Lung (tissue), 12 donors: Measurements from ENCODE around the gene PHC3. TPM values are rescaled to one million over a fixed set of nuclear protein-coding genes. Genes with fewer than 3 reads are reported as not detected.

Experiments
- ATAC-seq: fragments of 200-7000 bp; cut with Tn5 transposase; one replicate; pipeline ENCODE4 v1.9.1; 2020; ENCODE audit warnings: moderate number of reproducible peaks; ENCODE audit not compliant: insufficient read depth, low FRiP score
- DNase-seq, 3 donors: peaks; one replicate each; pipeline ENCODE4 v3.0.0-alpha.2; 2013 to 2017
- H3K27ac ChIP-seq, 2 donors: one replicate each; pipeline ENCODE4 v1.5.1; 2013; ENCODE audit warnings: mild to moderate bottlenecking in 2 of 2, moderate library complexity in 2 of 2, control low read depth in 1 of 2, inconsistent platforms in 1 of 2, low read depth in 1 of 2, low read length in 1 of 2
- H3K27me3 ChIP-seq, 3 donors: one replicate each; pipeline ENCODE4 v1.5.1; 2013; ENCODE audit warnings: low read length in 2 of 3; ENCODE audit not compliant: control insufficient read depth in 3 of 3, insufficient read depth in 3 of 3
- H3K36me3 ChIP-seq, 4 donors: one replicate each; pipeline ENCODE4 v1.5.1; 2013; ENCODE audit warnings: low read length in 4 of 4, mild to moderate bottlenecking in 1 of 4, moderate library complexity in 1 of 4; ENCODE audit not compliant: control insufficient read depth in 4 of 4, insufficient read depth in 4 of 4
- H3K4me1 ChIP-seq, 5 donors: one replicate each; pipeline ENCODE4 v1.5.1; 2013; ENCODE audit warnings: low read length in 5 of 5, mild to moderate bottlenecking in 2 of 5, moderate library complexity in 1 of 5; ENCODE audit not compliant: control insufficient read depth in 5 of 5, insufficient read depth in 5 of 5
- H3K4me3 ChIP-seq: one replicate; pipeline ENCODE4 v1.5.1; 2013; ENCODE audit warnings: mild to moderate bottlenecking, control low read depth, moderate library complexity
- H3K9ac ChIP-seq, 2 donors: one replicate each; pipeline ENCODE4 v1.5.1; 2013; ENCODE audit warnings: low read length in 2 of 2, control low read depth in 1 of 2; ENCODE audit not compliant: insufficient read depth in 1 of 2
- H3K9me3 ChIP-seq, 4 donors: one replicate each; pipeline ENCODE4 v1.5.1; 2013; ENCODE audit warnings: low read length in 3 of 4, mild to moderate bottlenecking in 1 of 4, moderate library complexity in 1 of 4; ENCODE audit not compliant: control insufficient read depth in 4 of 4, insufficient read depth in 3 of 4
- WGBS, 2 donors: extraction: QIAGEN DNeasy Blood & Tissue Kit; methylation state at CpG; one replicate each; pipeline ENCODE4 v1.1.7; 2013; 5-methylcytosine and 5-hydroxymethylcytosine counted together
- polyA plus RNA-seq, 2 donors: library from polyadenylated mRNA; stranded (reverse); fragments of 200-250 nt; gene quantifications; one replicate each; pipeline ENCODE4 v1.2.1, GENCODE V29; 2013
- total RNA-seq, 2 donors: library from RNA; depleted of rRNA in 1 of 2; stranded (reverse); fragments of >200 nt in 1 of 2; gene quantifications; one replicate each; pipeline ENCODE4 v1.2.1, GENCODE V29; 2014 to 2021
- TF ChIP-seq, protein P1 (sequence below): IDR thresholded peaks from 2 replicates; pipeline ENCODE4 v1.5.1; 2012; ENCODE audit warnings: mild to moderate bottlenecking; ENCODE audit errors: control extremely low read depth, extremely low read depth
- donor health status: control.
- donor health status: control.
- donor health status: Bipolar disorder and iron deficiency.
- donor health status: healthy.
- donor health status: DM: yes; HTN: yes; CAD: no.

Gene PHC3
- total and polyA plus RNA-seq, 4 donors = 7.6 to 110 (median 31.1) TPM

DNA sequence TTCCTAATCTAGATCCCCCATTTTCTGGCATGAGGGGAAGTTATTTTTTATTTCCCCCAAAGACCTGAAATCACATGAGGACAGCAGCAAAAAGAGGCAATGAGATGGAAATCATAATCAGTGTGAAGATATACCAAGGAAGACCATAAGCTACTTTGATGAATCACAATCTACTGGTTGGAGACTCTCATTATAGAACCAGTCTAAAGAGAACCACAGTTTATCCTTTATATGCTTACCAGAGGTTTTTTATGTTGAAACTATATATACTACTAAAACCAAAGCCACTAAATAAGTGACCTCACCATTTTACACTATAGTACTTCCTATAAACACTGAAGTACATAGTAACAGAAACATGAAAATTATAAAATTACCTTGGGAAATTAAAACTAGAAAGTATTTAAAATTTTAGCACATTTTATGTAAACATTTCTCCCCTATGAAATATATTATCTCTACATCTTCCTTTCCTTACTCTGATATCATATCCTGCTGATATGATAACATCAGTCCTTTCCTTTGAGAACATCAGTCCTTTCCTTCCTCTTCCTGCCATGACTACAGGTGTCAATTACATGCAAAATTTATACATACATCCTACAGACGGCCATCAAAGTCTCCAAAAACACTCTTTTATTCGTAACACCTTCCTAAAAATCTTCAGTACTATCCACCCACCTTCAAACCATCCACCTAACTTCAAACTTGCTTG lies 71.8 kb downstream of the PHC3 start:
- peaks cover 0 to 2% (median 0%) of the 10 kb centered on the region in 3 donors for H3K27me3 ChIP-seq
- no peak overlapping the region for H3K27ac ChIP-seq
- no peak for ATAC-seq
- WGBS, 2 donors = 77 to 79% methylated on average over 2 of the region's 2 CpGs
- no peak overlapping the region for H3K9ac ChIP-seq
- H3K36me3 ChIP-seq = peaks cover 0 to 25% (median 9%) of the 10 kb centered on the region in 4 donors
- H3K9me3 ChIP-seq = no peaks in the 10 kb centered on the region
- no peaks in the 10 kb centered on the region for H3K4me1 ChIP-seq
- TF ChIP-seq, protein P1, sequence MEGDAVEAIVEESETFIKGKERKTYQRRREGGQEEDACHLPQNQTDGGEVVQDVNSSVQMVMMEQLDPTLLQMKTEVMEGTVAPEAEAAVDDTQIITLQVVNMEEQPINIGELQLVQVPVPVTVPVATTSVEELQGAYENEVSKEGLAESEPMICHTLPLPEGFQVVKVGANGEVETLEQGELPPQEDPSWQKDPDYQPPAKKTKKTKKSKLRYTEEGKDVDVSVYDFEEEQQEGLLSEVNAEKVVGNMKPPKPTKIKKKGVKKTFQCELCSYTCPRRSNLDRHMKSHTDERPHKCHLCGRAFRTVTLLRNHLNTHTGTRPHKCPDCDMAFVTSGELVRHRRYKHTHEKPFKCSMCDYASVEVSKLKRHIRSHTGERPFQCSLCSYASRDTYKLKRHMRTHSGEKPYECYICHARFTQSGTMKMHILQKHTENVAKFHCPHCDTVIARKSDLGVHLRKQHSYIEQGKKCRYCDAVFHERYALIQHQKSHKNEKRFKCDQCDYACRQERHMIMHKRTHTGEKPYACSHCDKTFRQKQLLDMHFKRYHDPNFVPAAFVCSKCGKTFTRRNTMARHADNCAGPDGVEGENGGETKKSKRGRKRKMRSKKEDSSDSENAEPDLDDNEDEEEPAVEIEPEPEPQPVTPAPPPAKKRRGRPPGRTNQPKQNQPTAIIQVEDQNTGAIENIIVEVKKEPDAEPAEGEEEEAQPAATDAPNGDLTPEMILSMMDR = no peak
- DNase-seq = no peak
- H3K4me3 ChIP-seq = no peak overlapping the region

DNA sequence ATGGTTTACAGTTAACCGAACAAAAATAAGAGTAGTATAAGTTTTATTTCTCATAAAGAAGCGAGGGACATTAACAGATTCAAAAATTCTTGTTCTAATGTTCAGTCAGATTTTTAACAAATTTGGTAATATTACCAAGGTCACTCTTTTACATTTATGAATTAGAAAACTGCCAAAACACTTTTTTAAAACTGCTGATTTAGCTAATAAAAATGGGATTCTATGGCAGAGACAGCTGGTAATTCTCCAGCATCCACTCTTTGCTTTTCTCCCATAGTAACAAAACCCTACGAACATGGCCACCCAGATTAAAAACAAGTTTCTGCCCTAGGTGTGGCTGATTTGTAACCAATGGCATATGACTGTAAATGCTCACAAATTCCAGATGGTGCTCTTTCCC lies 72.6 kb downstream of the PHC3 start:
- Histone ChIP-seq H3K4me1 (no peaks in the 10 kb centered on the region), H3K27ac (no peak overlapping the region), H3K4me3 (no peak overlapping the region), H3K27me3 (peaks cover 0 to 2% (median 0%) of the 10 kb centered on the region in 3 donors), H3K9me3 (no peaks in the 10 kb centered on the region), H3K36me3 (peaks cover 0 to 25% (median 11%) of the 10 kb centered on the region in 4 donors), H3K9ac (no peak overlapping the region)
- TF ChIP-seq, protein P1 = no peak
- ATAC-seq (no peak), DNase-seq (peak in 2 of 3 donors; percentile 42 to 43)
- WGBS, 2 donors = 82 to 92% methylated on average over 3 of the region's 3 CpGs

DNA sequence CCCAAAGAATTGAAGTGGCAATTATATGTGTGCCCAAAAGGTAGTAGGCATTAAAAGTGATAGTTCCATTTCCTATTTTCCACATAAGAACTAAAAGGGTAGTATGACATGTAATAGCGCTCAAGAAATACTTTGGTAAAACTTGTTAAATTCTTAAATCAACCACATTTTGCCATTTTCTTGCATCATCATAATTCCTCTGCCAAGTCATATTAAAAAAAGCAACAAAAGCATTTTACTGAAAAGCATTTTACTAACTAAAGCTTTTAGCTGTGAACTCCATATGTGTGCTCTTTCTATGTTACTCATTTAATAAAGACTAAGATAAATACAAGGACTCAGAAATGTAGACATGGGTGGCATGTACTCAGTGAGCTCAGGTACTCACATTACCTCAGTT lies 73.6 kb downstream of the PHC3 start:
- no peak for ATAC-seq
- TF ChIP-seq, protein P1 = no peak
- WGBS, 2 donors = 88 to 95% methylated on average over 1 of the region's 1 CpG
- H3K27ac ChIP-seq = no peak overlapping the region
- DNase-seq = peak in 1 of 3 donors; percentile 39
- no peaks in the 10 kb centered on the region for H3K4me1 ChIP-seq
- peaks cover 0 to 2% (median 0%) of the 10 kb centered on the region in 3 donors for H3K27me3 ChIP-seq
- H3K36me3 ChIP-seq = peaks cover 0 to 23% (median 7%) of the 10 kb centered on the region in 4 donors
- H3K4me3 ChIP-seq = no peak overlapping the region
- H3K9me3 ChIP-seq = no peaks in the 10 kb centered on the region
- H3K9ac ChIP-seq = no peak overlapping the region

DNA sequence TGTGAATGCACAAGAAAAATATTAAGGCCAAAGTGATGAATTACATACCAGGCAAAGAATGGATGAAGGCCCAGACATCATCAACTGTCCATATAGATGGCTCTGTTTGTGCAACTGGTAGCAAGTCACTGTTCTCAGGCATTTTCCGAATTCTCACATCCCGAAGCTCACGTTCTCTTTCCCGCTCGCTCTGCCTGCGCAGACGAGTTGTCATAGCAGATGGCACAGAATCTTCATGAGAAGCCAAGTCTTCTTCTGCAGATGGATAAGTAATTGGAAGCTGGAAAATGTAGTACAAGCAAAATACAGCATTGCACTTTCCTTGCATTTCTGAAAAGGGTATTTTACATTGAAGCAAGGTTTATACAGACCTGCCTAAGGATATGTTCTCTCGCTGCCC lies 79.1 kb downstream of the PHC3 start:
- DNase-seq (no peak), ATAC-seq (no peak)
- no peaks in the 10 kb centered on the region for H3K9me3 ChIP-seq
- no peak overlapping the region for H3K27ac ChIP-seq
- no peak overlapping the region for H3K4me3 ChIP-seq
- H3K4me1 ChIP-seq = no peaks in the 10 kb centered on the region
- TF ChIP-seq, protein P1 = no peak
- H3K9ac ChIP-seq = no peak overlapping the region
- no peaks in the 10 kb centered on the region for H3K27me3 ChIP-seq
- WGBS, 2 donors = 97 to 98% methylated on average over 8 of the region's 8 CpGs
- H3K36me3 ChIP-seq = peaks cover 8 to 47% (median 22%) of the 10 kb centered on the region in 4 donors
